Measurements from ENCODE around the gene STK26.
"Not testable (repeated sequence)": the region's sequence is repeated elsewhere in the genome, so short reads cannot be mapped to it uniquely, and the experiment has no call there.

The STK26 gene

GRCh38 chrX:132040066-132040465 is 17.0 kb downstream of the STK26 start:
- DNase-seq: no peak

GRCh38 chrX:132041015-132041414 is 17.9 kb downstream of the STK26 start:
- DNase-seq: no peak

- DNase-seq: no peak
Observed at GRCh38 chrX:132043977-132044376, 20.9 kb downstream of the STK26 start.

DNA sequence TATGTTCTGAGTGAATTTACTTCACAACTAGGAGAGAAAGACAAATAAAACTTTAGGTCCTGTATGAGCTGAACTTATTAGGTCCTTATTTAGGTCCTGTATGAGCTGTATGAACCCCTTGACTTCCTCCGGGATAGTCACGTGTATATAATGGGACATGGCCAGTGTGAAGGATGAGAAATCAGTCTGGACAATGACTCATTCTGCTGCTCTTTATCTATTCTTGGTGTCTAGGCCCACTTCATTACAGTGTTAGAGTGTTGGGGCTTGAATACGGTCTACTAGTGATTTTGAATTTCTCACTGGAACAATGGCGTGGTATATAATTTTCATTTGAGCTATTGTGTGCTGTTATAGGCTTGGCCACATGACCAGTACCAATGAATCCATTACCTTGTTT is 21.9 kb downstream of the STK26 start:
- no peak for DNase-seq

GRCh38 chrX:132045456-132045855 is 22.4 kb downstream of the STK26 start:
- DNase-seq: no peak

DNA sequence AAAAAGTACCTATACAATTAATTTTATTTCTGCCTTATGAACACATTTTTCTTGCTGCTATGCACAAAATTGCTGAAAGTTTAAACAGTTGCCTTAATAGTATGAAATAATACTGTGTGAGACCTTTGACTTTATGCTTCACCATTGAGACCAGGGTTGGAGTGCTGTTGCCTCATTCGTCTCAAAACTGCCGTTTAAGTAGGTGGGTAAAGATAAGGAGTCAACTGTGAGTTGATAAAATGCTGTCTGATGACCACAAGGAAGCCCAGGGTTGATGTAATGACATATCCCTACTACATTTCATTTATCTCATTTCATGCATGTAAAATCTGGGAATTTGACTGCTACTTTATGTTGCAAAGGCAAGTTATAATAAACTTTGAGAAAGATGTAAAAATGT is 23.4 kb downstream of the STK26 start:
- DNase-seq: no peak

DNA sequence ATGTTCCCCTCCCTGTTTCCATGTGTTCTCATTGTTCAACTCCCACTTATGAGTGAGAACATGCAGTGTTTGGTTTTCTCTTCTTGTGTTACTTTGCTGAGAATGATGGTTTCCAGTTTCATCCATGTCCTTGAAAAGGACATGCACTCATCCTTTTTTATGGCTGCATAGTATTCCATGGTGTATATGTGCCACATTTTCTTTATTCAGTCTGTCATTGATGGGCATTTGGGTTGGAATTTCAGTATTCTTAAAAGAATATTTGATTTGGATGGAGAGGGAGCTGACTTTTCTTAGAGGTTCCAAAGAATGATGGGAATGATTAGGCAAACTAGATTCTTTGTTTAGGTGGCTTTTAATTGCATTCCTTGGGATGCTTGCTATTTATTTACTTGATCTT is 28.7 kb downstream of the STK26 start:
- DNase-seq: not testable (repeated sequence)

GRCh38 chrX:132058050-132058449 is 34.9 kb downstream of the STK26 start:
- no peak for DNase-seq

DNA sequence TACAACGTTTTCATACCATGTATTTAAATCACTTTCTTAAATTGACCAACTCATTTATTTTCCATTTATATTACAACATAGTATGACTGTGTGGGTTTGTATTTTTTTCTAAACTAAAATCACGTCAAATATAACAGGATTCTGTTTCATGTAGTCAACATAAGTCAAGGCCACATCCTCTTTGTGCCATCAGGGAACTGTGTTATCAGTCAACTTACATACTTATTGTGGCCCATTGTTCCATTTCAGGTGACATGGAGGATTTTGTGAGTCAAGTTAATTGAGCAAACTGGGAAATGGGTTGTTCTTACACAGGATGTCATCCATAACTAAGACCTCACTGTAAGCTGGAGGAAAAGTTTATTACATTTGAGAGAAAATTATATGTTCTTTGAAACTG is 35.9 kb downstream of the STK26 start:
- DNase-seq: no peak

DNA sequence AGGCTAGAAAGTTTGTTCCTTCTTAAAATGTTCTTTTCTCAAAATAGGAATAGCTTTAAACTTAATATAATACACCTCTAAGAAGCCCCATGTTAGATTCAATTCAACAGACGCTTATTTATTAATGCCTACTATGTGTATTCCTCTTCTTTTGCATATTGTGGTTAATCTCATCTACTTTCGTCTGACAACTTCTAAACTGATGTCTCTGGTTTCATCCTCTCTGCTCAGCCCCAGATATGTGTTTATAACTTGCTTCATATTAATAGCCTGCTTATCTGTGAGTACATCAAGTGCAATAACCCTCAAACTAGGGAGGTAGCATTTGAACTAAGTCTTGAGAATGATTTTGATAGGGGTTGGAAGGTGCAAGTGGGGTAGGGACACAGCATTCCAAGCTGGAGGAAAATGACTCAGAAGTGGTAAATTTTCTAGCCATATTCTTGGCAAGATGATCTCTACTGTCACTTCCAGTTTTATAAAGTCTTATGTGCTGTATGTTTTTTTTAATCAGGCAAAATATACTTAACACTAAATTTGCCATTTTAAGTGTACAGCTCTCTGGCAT is 37.0 kb downstream of the STK26 start:
- no peak for DNase-seq

DNA sequence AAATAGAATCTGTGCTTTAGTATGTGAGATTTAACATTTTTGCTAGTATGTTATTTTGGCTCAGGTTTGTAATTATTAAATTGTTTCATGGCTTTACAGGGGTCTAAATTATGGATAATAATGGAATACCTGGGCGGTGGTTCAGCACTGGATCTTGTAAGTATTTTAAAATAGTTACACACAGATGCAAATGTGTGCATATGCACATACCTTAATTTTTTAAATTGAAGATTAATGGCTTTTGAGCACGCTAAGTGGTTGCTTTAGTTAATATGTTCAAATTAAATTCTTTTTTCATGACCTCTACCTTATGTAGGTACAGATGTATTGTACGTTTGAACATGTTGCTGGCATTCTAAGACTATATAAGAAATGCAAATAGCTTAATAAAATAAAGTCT is 40.2 kb downstream of the STK26 start:
- no peak for DNase-seq

DNA sequence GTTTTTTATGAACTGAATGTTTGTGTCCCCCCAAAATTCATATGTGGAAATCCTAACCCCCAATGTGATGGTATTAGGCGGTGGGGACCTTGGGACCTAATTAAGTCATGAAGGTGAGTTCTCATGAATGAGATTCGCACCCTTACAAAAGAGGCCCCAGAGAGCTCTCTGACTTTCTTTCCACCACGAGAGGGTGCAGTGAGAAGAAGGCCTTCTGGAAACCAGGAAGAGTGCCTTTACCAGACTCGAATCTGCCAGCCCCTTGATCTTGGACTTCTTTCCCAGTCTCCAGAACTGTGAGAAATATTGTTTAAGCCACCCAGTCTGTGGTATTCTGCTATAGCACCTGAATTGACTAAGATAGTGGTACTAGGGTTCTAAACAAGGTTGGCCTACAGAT is 40.8 kb downstream of the STK26 start:
- no peak for DNase-seq

DNA sequence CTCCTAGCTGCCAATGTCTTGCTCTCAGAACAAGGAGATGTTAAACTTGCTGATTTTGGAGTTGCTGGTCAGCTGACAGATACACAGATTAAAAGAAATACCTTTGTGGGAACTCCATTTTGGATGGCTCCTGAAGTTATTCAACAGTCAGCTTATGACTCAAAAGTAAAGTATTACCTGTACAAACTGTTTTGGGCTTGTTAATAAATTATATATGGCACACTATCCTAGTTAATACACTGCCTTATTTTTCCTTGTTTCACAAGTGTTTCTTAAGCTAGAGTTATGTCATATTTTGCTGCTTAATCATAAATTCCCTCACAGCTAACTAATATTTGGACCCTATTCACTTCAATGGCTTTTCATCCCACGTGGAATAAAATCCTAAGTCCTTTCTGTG is 45.3 kb downstream of the STK26 start:
- DNase-seq: no peak

- DNase-seq: no peak
Observed at GRCh38 chrX:132071254-132071653, 48.2 kb downstream of the STK26 start.

- DNase-seq: no peak
Observed at GRCh38 chrX:132077414-132077813, 54.3 kb downstream of the STK26 start.

- no peak for DNase-seq
Observed at GRCh38 chrX:132077912-132078311, 54.8 kb downstream of the STK26 start.

DNA sequence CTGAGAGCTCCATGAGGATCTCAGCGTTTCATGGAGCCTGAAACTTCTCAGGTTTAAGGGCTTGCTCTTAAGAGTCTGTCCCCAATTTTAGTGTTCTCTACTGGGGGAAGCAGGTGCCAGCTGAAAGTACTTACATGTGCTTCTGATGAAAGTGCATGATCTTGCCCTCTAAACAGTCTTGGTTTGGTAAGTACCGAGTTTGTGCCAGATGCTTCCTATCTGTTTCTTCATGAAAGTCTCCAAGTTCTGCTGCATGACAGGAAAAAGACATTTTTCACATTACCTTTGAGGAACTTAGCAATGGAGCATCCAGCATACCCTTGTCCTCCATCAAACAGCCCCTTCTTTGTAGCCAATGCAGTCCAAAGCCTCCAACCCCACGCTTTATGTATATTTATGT is 62.7 kb downstream of the STK26 start:
- no peak for DNase-seq

DNA sequence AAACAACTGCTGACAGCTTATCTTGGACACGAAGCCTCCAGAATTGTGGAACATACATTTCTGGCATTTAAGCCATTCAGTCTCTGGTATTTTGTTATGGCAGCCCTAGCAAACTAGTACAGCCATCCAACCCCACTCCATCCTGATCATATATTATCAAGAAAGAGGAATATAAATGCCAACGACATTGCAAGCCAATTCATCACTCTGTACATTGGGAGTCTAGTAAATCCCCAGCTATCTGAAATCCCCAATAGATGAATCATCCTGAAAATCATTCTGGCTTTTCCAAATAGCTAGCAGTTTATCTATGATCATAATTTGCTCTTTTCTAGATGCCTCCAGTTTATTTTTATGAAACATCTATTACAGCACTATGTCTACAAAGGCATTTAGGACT is 63.6 kb downstream of the STK26 start:
- no peak for DNase-seq

DNA sequence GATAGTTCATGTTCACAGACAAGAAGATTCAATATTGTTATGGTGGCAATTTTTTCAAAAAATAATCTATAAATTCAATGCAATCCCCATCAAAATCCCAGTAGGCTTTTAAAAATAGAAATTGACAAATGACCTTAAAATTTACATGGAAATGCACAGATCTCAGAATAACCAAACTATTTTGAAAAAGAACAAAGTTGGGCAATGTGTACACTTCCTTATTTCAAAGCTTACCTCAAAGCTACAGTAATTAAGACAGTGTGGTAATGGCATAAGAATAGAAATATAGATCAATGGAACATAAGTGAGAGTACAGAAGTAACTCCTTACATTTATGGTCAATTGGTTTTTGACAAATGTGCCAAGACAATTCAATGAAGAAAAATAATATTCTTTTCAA is 65.8 kb downstream of the STK26 start:
- DNase-seq: no peak

DNA sequence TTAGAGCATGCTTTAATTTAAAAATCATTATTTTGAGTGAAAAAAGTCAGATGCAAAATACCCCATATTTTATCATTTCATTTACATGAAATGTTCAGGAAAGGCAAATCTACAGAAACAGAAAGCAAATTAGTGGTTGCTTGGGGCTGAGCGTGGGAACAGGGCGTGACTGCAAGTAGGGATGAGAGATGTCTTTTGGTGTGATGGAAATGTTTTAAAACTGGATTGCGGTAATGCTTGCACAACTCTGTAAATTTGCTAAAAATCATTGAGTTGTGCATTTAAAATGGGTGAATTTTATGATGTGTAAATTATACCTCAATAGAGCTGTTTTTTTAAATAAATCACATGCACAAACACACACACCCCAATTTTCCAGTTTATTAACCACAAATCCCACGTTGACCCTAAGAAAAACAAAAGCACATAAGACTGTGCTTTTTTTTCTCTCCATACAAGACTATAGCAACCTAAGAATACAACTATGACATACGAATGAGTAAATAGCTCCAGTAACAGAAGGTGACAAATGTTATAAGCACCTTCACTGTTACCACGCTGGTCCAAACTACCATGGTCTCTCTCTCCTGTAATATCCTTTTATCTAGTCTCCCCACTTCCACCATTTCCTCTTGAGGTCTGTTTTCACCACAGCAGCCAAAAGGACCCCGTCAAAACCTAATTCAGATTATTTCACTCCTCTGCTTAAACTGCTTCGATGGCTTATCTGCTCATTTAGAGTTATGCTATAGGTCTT is 67.5 kb downstream of the STK26 start:
- DNase-seq: no peak

- DNase-seq: peak; percentile 55
Observed at GRCh38 chrX:132092439-132093065, 69.5 kb downstream of the STK26 start.

DNA sequence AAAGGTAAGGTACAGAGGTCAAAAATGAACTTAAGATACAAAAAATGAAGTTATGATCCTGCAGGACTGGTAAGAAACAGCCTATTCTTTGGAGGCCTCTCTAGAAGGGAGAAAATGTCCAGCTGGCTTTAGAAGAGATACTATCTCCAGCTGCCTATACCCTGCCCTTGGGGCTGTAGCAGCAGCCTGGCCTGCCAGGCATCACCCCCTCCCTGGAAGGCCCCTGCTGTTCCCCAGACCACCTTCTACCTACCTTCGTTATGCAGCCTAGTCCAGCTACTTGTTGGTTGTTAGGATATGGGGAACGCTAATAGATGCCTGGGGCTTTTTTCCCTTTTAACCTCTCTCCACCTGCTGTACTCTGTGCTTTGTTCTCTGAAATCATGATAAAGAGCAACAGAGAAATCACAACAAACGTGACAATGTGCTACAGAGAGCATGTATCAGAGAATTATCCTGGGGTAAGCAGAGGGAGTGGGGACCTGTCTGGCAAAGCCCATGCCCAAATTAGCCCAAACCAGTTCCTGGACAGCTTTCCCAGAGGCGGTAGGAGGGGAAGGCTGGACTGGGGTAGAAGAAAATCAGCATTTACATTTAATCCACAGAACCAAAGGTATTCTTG is 70.2 kb downstream of the STK26 start:
- no peak for DNase-seq

- DNase-seq: peak; percentile 39
Observed at GRCh38 chrX:132094164-132094563, 71.1 kb downstream of the STK26 start.

- not testable (repeated sequence) for DNase-seq
Observed at GRCh38 chrX:132098704-132099103, 75.6 kb downstream of the STK26 start.

Measured in left hindlimb (tissue), 1 donor.